GM13976 (cell line): ENCODE results near the gene ATXN7L1.

Experiments used
- DNase-seq: peaks from one replicate; pipeline ENCODE4 v3.0.0; 2012; ENCODE audit warnings: low spot score
- in situ Hi-C: fragments of 300-500 bp; cut with MboI; formaldehyde crosslinking; loops from one replicate; pipeline ENCODE4 v1.12.0; 2022; ENCODE audit warnings: low sequenced_read_pairs, mixed read lengths, inconsistent platforms; ENCODE audit not compliant: unreplicated experiment
- TF ChIP-seq, protein P1 (sequence below): IDR thresholded peaks from 2 replicates; pipeline ENCODE4 v1.5.1; 2012; ENCODE audit warnings: borderline replicate concordance, mild to moderate bottlenecking; ENCODE audit not compliant: insufficient read depth; ENCODE audit errors: extremely low read depth, missing control alignments, control extremely low read depth

Gene ATXN7L1

DNA sequence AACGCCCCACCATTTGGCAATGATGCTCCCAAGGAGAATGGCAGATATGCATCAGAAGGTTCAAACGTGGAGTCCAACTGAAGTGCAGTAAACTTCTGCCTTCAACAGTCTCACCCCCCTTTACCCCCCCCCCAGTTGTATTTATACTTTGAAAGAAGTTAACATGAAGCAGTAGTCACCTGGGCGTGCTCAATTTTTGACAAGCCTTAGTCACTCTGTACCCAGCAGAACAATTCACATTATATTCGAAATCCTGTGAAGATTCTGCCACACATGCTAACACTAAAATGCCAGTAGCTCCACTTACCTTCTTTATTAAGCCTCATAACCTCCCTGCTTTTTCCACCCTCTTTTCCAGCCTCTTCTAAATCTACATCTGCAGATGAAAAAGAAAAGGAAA lies 894 bp downstream of the ATXN7L1 start:
- in situ Hi-C loops: no loop called here
- TF ChIP-seq, protein P1, sequence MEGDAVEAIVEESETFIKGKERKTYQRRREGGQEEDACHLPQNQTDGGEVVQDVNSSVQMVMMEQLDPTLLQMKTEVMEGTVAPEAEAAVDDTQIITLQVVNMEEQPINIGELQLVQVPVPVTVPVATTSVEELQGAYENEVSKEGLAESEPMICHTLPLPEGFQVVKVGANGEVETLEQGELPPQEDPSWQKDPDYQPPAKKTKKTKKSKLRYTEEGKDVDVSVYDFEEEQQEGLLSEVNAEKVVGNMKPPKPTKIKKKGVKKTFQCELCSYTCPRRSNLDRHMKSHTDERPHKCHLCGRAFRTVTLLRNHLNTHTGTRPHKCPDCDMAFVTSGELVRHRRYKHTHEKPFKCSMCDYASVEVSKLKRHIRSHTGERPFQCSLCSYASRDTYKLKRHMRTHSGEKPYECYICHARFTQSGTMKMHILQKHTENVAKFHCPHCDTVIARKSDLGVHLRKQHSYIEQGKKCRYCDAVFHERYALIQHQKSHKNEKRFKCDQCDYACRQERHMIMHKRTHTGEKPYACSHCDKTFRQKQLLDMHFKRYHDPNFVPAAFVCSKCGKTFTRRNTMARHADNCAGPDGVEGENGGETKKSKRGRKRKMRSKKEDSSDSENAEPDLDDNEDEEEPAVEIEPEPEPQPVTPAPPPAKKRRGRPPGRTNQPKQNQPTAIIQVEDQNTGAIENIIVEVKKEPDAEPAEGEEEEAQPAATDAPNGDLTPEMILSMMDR: no peak
- DNase-seq: no peak

GRCh38 chr7:105874055-105874454 lies 2.3 kb downstream of the ATXN7L1 start:
- DNase-seq: no peak
- TF ChIP-seq, protein P1: no peak
- in situ Hi-C loops: no loop called here

DNA sequence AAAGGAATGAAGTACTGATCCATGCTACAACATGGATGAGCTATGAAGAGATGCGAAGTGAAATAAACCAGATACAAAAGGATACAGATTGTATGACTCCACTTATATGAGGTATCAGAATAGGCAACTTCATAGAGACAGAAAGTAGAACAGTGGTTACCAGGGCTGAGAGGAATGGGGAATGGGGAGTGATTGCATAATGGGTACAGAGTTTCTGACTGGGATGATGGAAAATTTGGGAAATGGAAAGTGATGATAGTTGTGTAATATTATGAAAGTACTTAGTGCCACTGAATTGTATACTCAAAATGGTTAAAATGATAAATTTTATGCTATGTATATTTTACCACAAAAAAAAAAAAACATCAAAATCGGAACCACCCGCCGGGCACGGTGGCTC lies 3.9 kb downstream of the ATXN7L1 start:
- no peak for DNase-seq
- TF ChIP-seq, protein P1: no peak
- in situ Hi-C loops: no loop called here

GRCh38 chr7:105871142-105871541 lies 5.3 kb downstream of the ATXN7L1 start:
- no peak for DNase-seq
- TF ChIP-seq, protein P1: no peak
- in situ Hi-C loops: no loop called here

GRCh38 chr7:105866102-105866801 lies 10.1 kb downstream of the ATXN7L1 start:
- DNase-seq: no peak
- in situ Hi-C loops: no loop called here
- TF ChIP-seq, protein P1: no peak

DNA sequence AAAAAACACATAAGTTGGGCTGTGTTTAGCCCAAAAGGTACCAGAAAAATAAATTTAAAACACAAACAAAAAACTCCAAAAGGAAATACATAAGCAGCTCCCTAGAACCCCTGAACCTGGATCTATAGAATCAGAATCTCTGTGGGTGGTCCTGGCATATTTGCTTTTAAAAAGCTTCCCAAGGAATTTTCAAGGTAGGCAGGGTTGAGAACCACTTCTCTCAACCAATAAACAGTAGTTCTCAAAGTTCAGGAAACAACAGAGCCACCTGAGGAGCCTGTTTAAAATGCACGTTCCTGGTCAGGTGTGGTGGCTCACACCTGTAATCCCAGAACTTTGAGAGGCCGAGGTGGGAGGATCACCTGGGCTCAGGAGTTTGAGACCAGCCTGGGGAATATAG lies 12.5 kb downstream of the ATXN7L1 start:
- DNase-seq: no peak
- in situ Hi-C loops: no loop called here
- TF ChIP-seq, protein P1: no peak
